Lower lobe of right lung (tissue), 2 donors: ENCODE results near the gene TMEM131. TPM values are rescaled to one million over a fixed set of nuclear protein-coding genes. Genes with fewer than 3 reads are reported as not detected.

Source experiments
- ATAC-seq, 2 donors: fragments of 200-7000 bp; cut with Tn5 transposase; one replicate each; pipeline ENCODE4 v1.9.1; 2020 to 2022; ENCODE audit warnings: mild to moderate bottlenecking in 2 of 2, moderate library complexity in 2 of 2
- DNase-seq: peaks from one replicate; pipeline ENCODE4 v3.0.0-alpha.2; 2020
- H3K27ac ChIP-seq: fragments of 200-600 bp; one replicate; pipeline ENCODE4 v1.8.0; 2022
- H3K27me3 ChIP-seq: fragments of 200-600 bp; one replicate; pipeline ENCODE4 v1.8.0; 2022; ENCODE audit warnings: low read depth
- H3K36me3 ChIP-seq: fragments of 200-600 bp; one replicate; pipeline ENCODE4 v1.8.0; 2022; ENCODE audit warnings: mild to moderate bottlenecking
- H3K4me1 ChIP-seq: fragments of 200-600 bp; one replicate; pipeline ENCODE4 v1.8.0; 2022
- H3K4me3 ChIP-seq: fragments of 200-600 bp; one replicate; pipeline ENCODE4 v1.8.0; 2022; ENCODE audit warnings: mild to moderate bottlenecking
- H3K9me3 ChIP-seq: fragments of 200-600 bp; one replicate; pipeline ENCODE4 v1.8.0; 2022
- CTCF ChIP-seq: fragments of 200-600 bp; IDR thresholded peaks from one replicate; pipeline ENCODE4 v1.8.0; 2022; ENCODE audit warnings: antibody characterized with exemption, mild to moderate bottlenecking
- intact Hi-C: fragments of 100-400 bp; cut with DNase I; formaldehyde crosslinking; loops from one replicate; pipeline ENCODE4 v1.11.0; 2022
- total RNA-seq: library from RNA; stranded (reverse); fragmentation: NEBNext Ultra II Directional; extraction: Animal tissue kit (Norgen Biotek cat#: 25700); gene quantifications from one replicate; pipeline ENCODE4 v1.2.1, GENCODE V29; 2021
- donor health status: DM: no; HTN: yes; CAD: no; lungs with severe emphysema.

Gene TMEM131
- total RNA-seq, 1 donor from 2014 or later = 42.2 TPM

GRCh38 chr2:97727296-97727695 is 268.5 kb downstream of the TMEM131 start:
- TF ChIP-seq CTCF = no peak
- no peaks in the 10 kb centered on the region for H3K36me3 ChIP-seq
- no peak overlapping the region for H3K27ac ChIP-seq
- peaks cover 15% of the 10 kb centered on the region for H3K27me3 ChIP-seq
- intact Hi-C loops = no loop called here
- peaks cover 8% of the 10 kb centered on the region for H3K9me3 ChIP-seq
- H3K4me1 ChIP-seq = no peaks in the 10 kb centered on the region
- DNase-seq = no peak
- no peak for ATAC-seq
- no peak overlapping the region for H3K4me3 ChIP-seq

GRCh38 chr2:97726261-97727064 is 269.3 kb downstream of the TMEM131 start:
- Histone ChIP-seq H3K27ac (no peak overlapping the region), H3K9me3 (peaks cover 8% of the 10 kb centered on the region), H3K4me1 (no peaks in the 10 kb centered on the region), H3K27me3 (peaks cover 15% of the 10 kb centered on the region), H3K4me3 (no peak overlapping the region), H3K36me3 (no peaks in the 10 kb centered on the region)
- no peak for DNase-seq
- ATAC-seq = no peak
- TF ChIP-seq CTCF = no peak
- intact Hi-C loops = no loop called here

GRCh38 chr2:97724946-97725688 is 270.6 kb downstream of the TMEM131 start:
- ATAC-seq (no peak), DNase-seq (no peak)
- no peak overlapping the region for H3K4me3 ChIP-seq
- no peak overlapping the region for H3K27ac ChIP-seq
- peaks cover 2% of the 10 kb centered on the region for H3K9me3 ChIP-seq
- H3K36me3 ChIP-seq = no peaks in the 10 kb centered on the region
- peaks cover 15% of the 10 kb centered on the region for H3K27me3 ChIP-seq
- no peak for TF ChIP-seq CTCF
- no peaks in the 10 kb centered on the region for H3K4me1 ChIP-seq
- intact Hi-C loops = no loop called here

- no peak for DNase-seq
- no peak for ATAC-seq
- H3K4me1 ChIP-seq = no peaks in the 10 kb centered on the region
These were observed 271.2 kb downstream of the TMEM131 start for GRCh38 chr2:97724501-97724900.

GRCh38 chr2:97724073-97724410 is 271.7 kb downstream of the TMEM131 start:
- H3K27me3 ChIP-seq = peaks cover 15% of the 10 kb centered on the region
- no peak for DNase-seq
- intact Hi-C loops = no loop called here
- no peaks in the 10 kb centered on the region for H3K9me3 ChIP-seq
- no peak for TF ChIP-seq CTCF
- H3K4me3 ChIP-seq = no peak overlapping the region
- H3K36me3 ChIP-seq = no peaks in the 10 kb centered on the region
- ATAC-seq = no peak
- no peak overlapping the region for H3K27ac ChIP-seq
- H3K4me1 ChIP-seq = no peaks in the 10 kb centered on the region

More at GRCh38 chr2:97724501-97724900, 271.2 kb downstream of the TMEM131 start:
- no peak for TF ChIP-seq CTCF
- H3K27ac ChIP-seq = no peak overlapping the region
- peaks cover 15% of the 10 kb centered on the region for H3K27me3 ChIP-seq
- no peak overlapping the region for H3K4me3 ChIP-seq
- H3K36me3 ChIP-seq = no peaks in the 10 kb centered on the region
- intact Hi-C loops = no loop called here
- H3K9me3 ChIP-seq = no peaks in the 10 kb centered on the region
